HepG2 (cell line): ENCODE measurements around the gene SOAT2. TPM values are rescaled to one million over a fixed set of nuclear protein-coding genes. Genes with fewer than 3 reads are reported as not detected.

Source experiments
- AGO1 ChIP-seq: fragments of 200-400 bp; formaldehyde crosslinking; IDR thresholded peaks from 2 replicates; pipeline ENCODE4 v1.6.1; 2017; ENCODE audit warnings: mild to moderate bottlenecking, low read depth, low read length, moderate library complexity; ENCODE audit not compliant: poor library complexity, severe bottlenecking
- GPN1 ChIP-seq: sonication (generic); formaldehyde crosslinking; IDR thresholded peaks from 2 replicates; pipeline ENCODE4 v1.5.1; 2020; ENCODE audit warnings: missing genetic modification reagents, borderline replicate concordance
- HNRNPL ChIP-seq: fragments of 200-400 bp; formaldehyde crosslinking; IDR thresholded peaks from 2 replicates; pipeline ENCODE4 v1.6.1; 2017; ENCODE audit warnings: mild to moderate bottlenecking, low read depth, low read length
- KMT2B ChIP-seq: IDR thresholded peaks from 2 replicates; pipeline ENCODE4 v1.6.1; 2016; ENCODE audit warnings: missing genetic modification reagents, missing compliant biosample characterization
- MBNL3 ChIP-seq: fragments of 250-450 bp; sonication (Bioruptor Pico); conservative IDR thresholded peaks from 2 replicates; pipeline ENCODE4 v1.8.0; 2022; ENCODE audit warnings: mild to moderate bottlenecking, inconsistent platforms
- MTA1 ChIP-seq: sonication (generic); formaldehyde crosslinking; IDR thresholded peaks from 2 replicates; pipeline ENCODE4 v1.4.0; 2020; ENCODE audit warnings: missing genetic modification reagents, mild to moderate bottlenecking, borderline replicate concordance
- MTERF4 ChIP-seq: sonication (generic); formaldehyde crosslinking; IDR thresholded peaks from 2 replicates; pipeline ENCODE4 v1.8.0; 2023; ENCODE audit warnings: mild to moderate bottlenecking, missing genetic modification reagents
- NFE2L1 ChIP-seq: sonication (generic); formaldehyde crosslinking; IDR thresholded peaks from 2 replicates; pipeline ENCODE4 v1.4.0; 2020; ENCODE audit warnings: missing genetic modification reagents, mild to moderate bottlenecking, borderline replicate concordance
- NR2F1 ChIP-seq, 2 experiments: fragments of 450-650 bp in 1 of 2; formaldehyde crosslinking in 1 of 2; IDR thresholded peaks; 2 replicates each; pipeline versions ENCODE4 v1.5.0 to v1.6.1; 2016 to 2020; ENCODE audit warnings: mild to moderate bottlenecking in 1 of 2, missing compliant biosample characterization in 1 of 2, missing genetic modification reagents in 1 of 2, moderate library complexity in 1 of 2
- PCBP1 ChIP-seq: fragments of 200-400 bp; formaldehyde crosslinking; IDR thresholded peaks from 2 replicates; pipeline ENCODE4 v1.6.1; 2017; ENCODE audit warnings: mild to moderate bottlenecking, low read depth, low read length, borderline replicate concordance
- POLR2G ChIP-seq: fragments of 200-400 bp; formaldehyde crosslinking; IDR thresholded peaks from 2 replicates; pipeline ENCODE4 v1.6.1; 2018; ENCODE audit warnings: mild to moderate bottlenecking, low read depth, low read length, moderate library complexity
- RAD21 ChIP-seq: fragments of 450-650 bp; formaldehyde crosslinking; IDR thresholded peaks from 2 replicates; pipeline ENCODE4 v1.5.0; 2020; ENCODE audit warnings: mild to moderate bottlenecking
- SAP130 ChIP-seq: IDR thresholded peaks from 2 replicates; pipeline ENCODE4 v1.6.1; 2016; ENCODE audit warnings: low read depth
- SKIL ChIP-seq: sonication (generic); formaldehyde crosslinking; IDR thresholded peaks from 2 replicates; pipeline ENCODE4 v1.8.0; 2022; ENCODE audit warnings: missing genetic modification reagents, mild to moderate bottlenecking, moderate library complexity, borderline replicate concordance
- TOE1 ChIP-seq: sonication (generic); formaldehyde crosslinking; IDR thresholded peaks from 2 replicates; pipeline ENCODE4 v1.4.0; 2020; ENCODE audit warnings: mild to moderate bottlenecking, missing genetic modification reagents
- ZBTB44 ChIP-seq: sonication (generic); formaldehyde crosslinking; IDR thresholded peaks from 2 replicates; pipeline ENCODE4 v1.4.0; 2020; ENCODE audit warnings: missing genetic modification reagents
- ZEB1 ChIP-seq: IDR thresholded peaks from 2 replicates; pipeline ENCODE4 v1.6.1; 2012; ENCODE audit warnings: mild to moderate bottlenecking, low read depth, inconsistent platforms; ENCODE audit not compliant: insufficient replicate concordance
- ZNF101 ChIP-seq: sonication (generic); formaldehyde crosslinking; IDR thresholded peaks from 2 replicates; pipeline ENCODE4 v1.4.0; 2020; ENCODE audit warnings: mild to moderate bottlenecking, low read depth, missing genetic modification reagents, borderline replicate concordance
- ZNF224 ChIP-seq: sonication (generic); formaldehyde crosslinking; IDR thresholded peaks from 2 replicates; pipeline ENCODE4 v1.5.0; 2020; ENCODE audit warnings: mild to moderate bottlenecking, missing genetic modification reagents
- ZNF251 ChIP-seq: sonication (generic); formaldehyde crosslinking; IDR thresholded peaks from 2 replicates; pipeline ENCODE4 v1.9.0; 2021; ENCODE audit warnings: mild to moderate bottlenecking, missing genetic modification reagents
- ZNF710 ChIP-seq: sonication (generic); formaldehyde crosslinking; IDR thresholded peaks from 2 replicates; pipeline ENCODE4 v1.5.0; 2020; ENCODE audit warnings: mild to moderate bottlenecking, missing genetic modification reagents, borderline replicate concordance
- ZNF747 ChIP-seq: sonication (generic); formaldehyde crosslinking; IDR thresholded peaks from 2 replicates; pipeline ENCODE4 v1.8.1; 2023; ENCODE audit warnings: missing genetic modification reagents, mild to moderate bottlenecking, borderline replicate concordance
- ZNF768 ChIP-seq: sonication (generic); formaldehyde crosslinking; IDR thresholded peaks from 2 replicates; pipeline ENCODE4 v1.4.0; 2020; ENCODE audit warnings: missing genetic modification reagents
- ZNF773 ChIP-seq: sonication (generic); formaldehyde crosslinking; IDR thresholded peaks from 2 replicates; pipeline ENCODE4 v1.4.0; 2020; ENCODE audit warnings: missing genetic modification reagents, borderline replicate concordance
- polyA plus RNA-seq, 8 experiments: library from polyadenylated mRNA; depleted of rRNA in 3 of 8; stranded (reverse) in 7 of 8; unstranded in 1 of 8; fragments of >200 nt; fragmentation: Illumina TruSeq in 4 of 8; extraction: Trizol in 4 of 8; gene quantifications; 2 replicates each; pipeline versions ENCODE4 v1.2.1 to v1.2.3, GENCODE V29; 2011 to 2016; ENCODE audit warnings: low read depth in 4 of 8, missing spikeins in 1 of 8, mixed read lengths in 1 of 8; ENCODE audit not compliant: insufficient read depth in 1 of 8
- total RNA-seq, 5 experiments: library from RNA; depleted of rRNA; stranded (reverse); fragments of >200 nt; fragmentation: Illumina TruSeq; extraction: Trizol; gene quantifications; 2 replicates each; pipeline ENCODE4 v1.2.3, GENCODE V29; 2016; ENCODE audit warnings: low read depth in 1 of 5

SOAT2 gene
- total and polyA plus RNA-seq, 2 of the 13 experiments (the other 11 are each of a cell fraction or from before 2014, with no cell fraction given) = 14.9 to 108 TPM

GRCh38 chr12:53061404-53062010 is 41.8 kb upstream of the SOAT2 start (continued):
- TF ChIP-seq ZBTB44 (no peak), HNRNPL (peak; percentile 78), MBNL3 (CRISPR knock-in tag) (no peak), ZNF224 (CRISPR knock-in tag) (no peak), ZNF101 (no peak), ZNF710 (CRISPR knock-in tag) (no peak), NR2F1 (CRISPR knock-in tag; IDR thresholded peaks at IDR 0.05) (peak; percentile 35 to 52; a peak in 2 of 4 replicates), SAP130 (CRISPR knock-in tag) (peak; percentile 88), NFE2L1 (CRISPR knock-in tag) (no peak), POLR2G (no peak), ZNF251 (CRISPR knock-in tag) (no peak), GPN1 (CRISPR knock-in tag) (no peak), KMT2B (peak; percentile 33; the same call in 1 of the 2 replicates), MTA1 (CRISPR knock-in tag) (peak; percentile 86; the same call in 1 of the 2 replicates), ZNF768 (CRISPR knock-in tag) (no peak), ZNF747 (no peak), ZNF773 (CRISPR knock-in tag) (no peak), TOE1 (CRISPR knock-in tag) (no peak), RAD21 (CRISPR knock-in tag) (peak; percentile 38; the same call in 1 of the 2 replicates), MTERF4 (CRISPR knock-in tag) (no peak), SKIL (CRISPR knock-in tag) (0 out of 2 replicates have a peak, but pooled peaks have one; percentile 22), PCBP1 (no peak), AGO1 (peak; percentile 58), ZEB1 (peak; percentile 58)
